HG03558 (cell line): ENCODE measurements around the gene LIG3.
"Not testable (repeated sequence)": the region's sequence is repeated elsewhere in the genome, so short reads cannot be mapped to it uniquely, and the experiment has no call there.

Source experiments
- ATAC-seq: cut with Tn5 transposase; IDR thresholded peaks from one replicate; pipeline ENCODE4 v1.9.1; 2021; ENCODE audit warnings: moderate number of reproducible peaks; ENCODE audit not compliant: unreplicated experiment; ENCODE audit errors: extremely low read depth

The LIG3 gene

DNA sequence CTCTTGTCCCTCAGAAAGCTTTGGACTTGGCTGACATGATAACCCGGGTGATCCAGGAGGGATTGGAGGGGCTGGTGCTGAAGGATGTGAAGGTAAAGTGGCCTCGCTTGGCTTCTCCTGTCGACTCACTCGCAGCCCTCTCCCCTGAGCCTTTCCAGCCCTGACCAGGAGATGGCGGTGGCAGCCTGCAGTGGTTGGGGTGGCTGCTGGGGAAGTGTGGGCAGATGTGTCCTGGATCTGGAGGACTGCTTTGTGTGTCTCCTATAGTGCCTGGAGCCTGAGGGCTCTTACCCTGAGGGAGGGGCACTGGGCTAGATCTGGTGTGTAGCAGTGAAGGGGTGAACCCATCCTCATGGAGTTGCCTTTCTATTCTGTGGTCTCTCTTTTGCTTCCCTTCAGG, 17.9 kb downstream of the LIG3 start:
- ATAC-seq: no peak

DNA sequence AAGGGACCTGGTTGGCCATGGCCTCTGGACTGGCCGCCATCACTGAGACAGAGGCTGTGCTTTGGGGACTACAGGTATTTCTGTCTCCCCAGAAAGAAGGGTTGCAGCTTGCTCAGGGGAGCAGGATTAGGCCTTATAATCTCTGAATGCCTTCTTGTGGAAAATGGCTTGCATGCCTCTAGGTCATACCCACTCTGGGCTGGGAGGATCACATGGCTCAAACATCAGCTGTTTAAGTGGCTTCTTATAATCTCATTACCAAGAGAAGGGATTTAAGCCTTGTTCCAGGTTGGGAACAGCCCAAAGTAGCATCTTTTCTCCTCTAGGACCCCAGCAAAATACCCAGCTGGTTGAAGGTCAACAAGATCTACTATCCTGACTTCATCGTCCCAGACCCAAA, 19.1 kb downstream of the LIG3 start:
- no peak for ATAC-seq

DNA sequence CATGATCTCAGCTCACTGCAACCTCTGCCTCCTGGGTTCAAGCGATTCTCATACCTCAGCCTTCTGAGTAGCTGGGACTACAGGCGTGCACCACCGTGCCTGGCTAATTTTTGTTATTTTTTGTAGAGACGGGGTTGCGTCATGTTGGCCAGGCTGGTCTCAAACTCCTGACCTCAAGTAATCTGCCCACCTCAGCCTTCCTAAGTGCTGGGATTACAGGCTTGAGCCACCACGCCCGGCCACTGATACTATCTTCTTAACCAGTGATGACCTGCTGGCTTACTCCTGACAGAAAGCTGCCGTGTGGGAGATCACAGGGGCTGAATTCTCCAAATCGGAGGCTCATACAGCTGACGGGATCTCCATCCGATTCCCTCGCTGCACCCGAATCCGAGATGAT, 20.7 kb downstream of the LIG3 start:
- not testable (repeated sequence) for ATAC-seq

- ATAC-seq: no peak
Observed at GRCh38 chr17:35001549-35001948, 21.2 kb downstream of the LIG3 start.

- no peak for ATAC-seq
Observed at GRCh38 chr17:35002876-35003551, 22.7 kb downstream of the LIG3 start.

DNA sequence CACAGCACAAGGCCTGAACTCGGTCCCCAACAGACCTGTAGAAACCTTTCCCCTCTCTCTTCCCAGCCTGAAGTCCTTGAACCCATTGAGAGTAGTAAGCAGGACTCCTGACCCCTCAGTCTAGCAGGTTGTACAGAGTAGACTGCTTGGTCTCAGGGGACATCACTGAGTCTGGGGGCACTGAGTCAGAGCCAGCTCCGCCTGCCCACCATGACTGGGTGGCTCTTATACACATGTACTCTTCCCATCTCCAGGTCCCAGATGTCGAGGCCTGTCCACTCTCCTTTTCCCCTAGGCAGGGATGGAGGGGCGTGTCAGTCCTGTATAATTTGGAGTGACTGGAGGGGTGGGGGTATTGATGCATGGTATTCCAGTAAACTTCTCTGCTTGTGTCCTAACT, 23.5 kb downstream of the LIG3 start:
- no peak for ATAC-seq

- no peak for ATAC-seq
Observed at GRCh38 chr17:35006345-35006744, 26.0 kb downstream of the LIG3 start.

DNA sequence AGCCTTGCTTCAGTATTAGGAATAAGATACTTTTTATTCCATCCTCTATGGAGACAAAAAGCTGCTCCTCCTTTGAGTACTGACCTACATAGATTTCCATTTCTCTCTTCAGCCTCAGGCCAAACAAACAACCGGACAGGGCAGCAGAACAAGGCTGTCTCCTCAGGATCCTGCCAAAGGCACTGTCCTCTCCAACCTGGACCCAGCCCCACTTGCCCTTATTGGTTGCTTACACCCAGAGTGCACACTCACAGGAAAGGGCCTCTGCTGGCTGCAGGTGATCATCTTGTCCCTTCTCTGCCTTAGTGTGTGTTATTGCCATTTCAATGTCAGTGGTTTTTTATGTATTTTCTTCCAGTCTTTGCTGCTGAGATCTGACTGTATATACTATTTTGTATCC, 26.6 kb downstream of the LIG3 start:
- no peak for ATAC-seq

DNA sequence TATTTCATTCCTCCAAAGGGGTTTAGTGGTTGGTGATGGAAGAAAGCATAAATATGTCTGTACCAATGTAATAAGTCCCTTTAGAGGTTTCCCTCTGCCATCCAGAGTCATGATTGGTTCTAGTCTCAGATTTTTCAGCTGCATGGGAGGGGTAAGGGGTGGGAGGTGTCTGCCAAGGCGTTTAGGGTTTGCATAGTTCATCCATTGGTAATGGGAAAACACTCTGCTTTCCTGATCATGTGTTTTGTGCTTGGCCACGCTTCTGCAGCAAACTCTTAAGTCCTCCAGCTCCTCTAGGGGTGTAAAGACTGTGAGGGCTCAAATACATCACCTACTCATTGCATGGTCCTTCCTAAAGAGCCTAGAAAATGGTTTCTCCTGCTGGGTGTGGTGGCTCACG, 29.8 kb downstream of the LIG3 start:
- ATAC-seq: no peak

GRCh38 chr17:35011671-35012216, 31.4 kb downstream of the LIG3 start:
- no peak for ATAC-seq

DNA sequence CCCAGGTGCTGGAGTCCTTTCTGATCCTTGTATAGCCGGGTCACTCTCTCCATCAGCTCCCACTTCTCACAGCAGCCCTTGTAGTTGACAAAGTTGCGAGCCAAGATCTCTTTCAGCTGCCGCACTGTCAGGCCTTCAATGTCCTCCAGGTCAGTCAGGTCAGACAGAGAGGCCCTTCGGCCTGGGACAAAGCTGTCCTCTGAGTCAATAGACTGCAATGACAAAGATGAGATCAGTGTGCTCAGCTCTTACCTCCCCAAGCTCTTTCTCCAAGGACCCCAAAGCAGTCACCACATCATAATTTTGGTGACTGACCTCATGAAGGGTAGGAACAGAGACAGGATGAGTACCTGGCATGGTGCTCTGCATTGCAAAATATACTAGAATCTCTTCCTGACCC, 36.1 kb downstream of the LIG3 start:
- no peak for ATAC-seq

DNA sequence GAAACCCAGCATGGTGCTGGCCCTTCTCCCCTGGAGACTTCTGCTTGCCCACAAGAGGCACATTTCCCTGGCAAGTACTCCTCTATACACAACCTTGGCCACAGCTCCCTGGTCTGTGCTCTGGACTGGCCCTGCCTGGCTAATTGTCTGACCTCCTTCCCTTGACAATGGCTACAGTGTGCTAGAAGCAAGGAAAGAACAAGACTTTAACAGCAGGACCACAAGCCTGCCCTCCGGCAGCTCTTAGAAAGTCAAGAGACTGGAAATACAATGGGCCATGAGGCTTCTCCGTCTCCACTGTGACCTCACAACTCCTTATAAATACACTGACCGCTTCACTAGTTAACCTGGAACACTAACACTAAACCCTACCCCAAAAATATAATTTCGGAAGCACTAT, 36.7 kb downstream of the LIG3 start:
- no peak for ATAC-seq

DNA sequence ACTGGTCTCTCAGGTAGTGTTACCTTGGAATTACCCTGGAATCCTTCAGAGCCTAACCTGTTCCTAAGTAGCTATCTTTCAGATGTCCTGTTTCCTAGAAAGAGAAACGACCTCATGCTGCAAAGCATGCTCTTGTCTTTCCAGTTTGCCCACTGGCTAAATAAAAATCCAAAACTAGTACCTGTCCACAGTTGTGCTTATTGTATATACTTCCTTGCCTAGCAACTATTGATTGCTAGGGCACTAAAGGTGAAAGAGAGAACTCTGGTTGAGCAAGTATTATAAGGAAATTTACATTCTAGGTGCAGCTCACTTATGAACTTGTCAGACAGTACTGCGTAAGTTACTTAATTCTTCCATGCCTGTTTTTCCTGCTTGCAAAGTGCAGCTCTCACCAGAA, 38.5 kb downstream of the LIG3 start:
- ATAC-seq: no peak

GRCh38 chr17:35019386-35020179, 39.3 kb downstream of the LIG3 start:
- ATAC-seq: no peak

GRCh38 chr17:35021520-35022380, 41.4 kb downstream of the LIG3 start:
- ATAC-seq: no peak

DNA sequence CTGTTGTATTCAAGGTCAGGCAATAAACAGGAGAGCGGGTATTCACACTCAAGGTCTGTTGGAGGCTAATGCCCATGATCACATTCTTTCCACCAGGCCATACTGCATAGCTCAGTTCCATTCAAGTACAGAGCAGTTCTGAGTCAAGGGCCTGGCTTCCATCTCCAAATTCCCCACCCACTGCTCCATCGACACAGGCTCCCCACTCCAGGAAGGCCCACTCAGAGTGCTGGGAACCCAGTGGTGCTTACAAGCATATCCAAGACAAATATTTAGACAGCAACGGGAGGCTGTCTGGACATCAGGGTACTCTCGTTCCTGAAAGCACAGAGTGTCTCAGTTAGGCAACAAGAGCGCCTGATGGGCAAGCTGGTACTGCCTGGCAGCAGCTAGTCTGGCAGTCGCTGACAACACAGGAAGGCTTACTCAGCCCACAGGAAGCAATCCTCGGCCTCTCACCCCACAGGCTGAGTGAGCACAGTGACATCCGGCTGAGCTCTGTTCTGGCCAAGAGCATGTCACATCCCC, 42.3 kb downstream of the LIG3 start:
- ATAC-seq: no peak

DNA sequence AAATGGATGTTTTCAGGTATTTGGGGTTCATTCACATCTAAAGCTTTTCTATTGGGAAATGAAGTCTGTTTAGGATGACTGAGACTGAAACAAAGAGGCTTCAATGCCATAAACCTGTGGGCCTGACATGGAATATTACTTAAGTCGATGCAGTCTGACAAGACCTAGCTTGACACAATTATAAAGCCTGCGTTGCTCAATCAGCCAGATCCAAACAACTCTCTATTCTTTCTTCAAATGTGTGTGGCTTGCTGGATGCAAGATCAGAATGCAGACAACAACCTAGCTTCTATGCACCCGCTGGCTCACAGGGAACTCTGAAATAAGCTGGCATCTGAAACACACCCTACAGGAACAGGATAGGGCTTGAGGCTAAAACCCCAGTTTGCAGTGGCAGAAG, 43.2 kb downstream of the LIG3 start:
- no peak for ATAC-seq

DNA sequence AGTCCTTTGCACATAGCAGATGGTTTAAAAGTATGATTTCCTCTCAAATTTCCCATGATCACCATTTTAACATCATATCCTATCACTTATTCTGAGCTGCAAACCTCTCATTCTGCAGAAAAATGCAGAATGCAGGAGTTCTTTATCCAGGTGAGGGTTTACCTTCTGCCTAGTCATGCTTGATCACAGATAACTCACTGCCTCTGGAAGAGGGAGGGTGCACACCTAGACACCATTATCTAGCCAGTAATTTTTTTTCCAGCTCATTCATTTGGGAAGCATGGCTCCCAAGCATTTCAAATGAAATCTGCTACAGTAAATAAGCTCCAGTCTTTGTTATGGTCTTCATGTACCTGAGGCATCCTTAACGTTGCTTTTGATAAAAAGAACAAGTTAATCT, 45.2 kb downstream of the LIG3 start:
- ATAC-seq: no peak

DNA sequence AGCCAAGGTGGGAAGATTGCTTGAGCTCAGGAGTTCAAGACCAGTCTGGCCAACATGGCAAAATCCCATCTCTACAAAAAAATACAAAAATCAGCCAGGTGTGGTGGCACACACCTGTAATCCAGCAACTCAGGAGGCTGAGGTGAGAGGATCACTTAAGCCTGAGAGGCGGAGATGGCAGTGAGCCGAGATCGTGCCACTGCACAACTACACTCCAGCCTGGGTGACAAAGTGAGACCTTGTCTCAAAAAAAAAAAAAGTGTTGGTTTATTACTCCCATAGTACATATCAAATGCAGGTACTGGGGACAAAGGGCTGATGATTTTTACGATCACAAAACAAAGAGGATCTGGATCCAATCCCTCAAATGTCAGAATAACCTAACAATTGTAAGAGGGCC, 47.8 kb downstream of the LIG3 start:
- ATAC-seq: not testable (repeated sequence)

DNA sequence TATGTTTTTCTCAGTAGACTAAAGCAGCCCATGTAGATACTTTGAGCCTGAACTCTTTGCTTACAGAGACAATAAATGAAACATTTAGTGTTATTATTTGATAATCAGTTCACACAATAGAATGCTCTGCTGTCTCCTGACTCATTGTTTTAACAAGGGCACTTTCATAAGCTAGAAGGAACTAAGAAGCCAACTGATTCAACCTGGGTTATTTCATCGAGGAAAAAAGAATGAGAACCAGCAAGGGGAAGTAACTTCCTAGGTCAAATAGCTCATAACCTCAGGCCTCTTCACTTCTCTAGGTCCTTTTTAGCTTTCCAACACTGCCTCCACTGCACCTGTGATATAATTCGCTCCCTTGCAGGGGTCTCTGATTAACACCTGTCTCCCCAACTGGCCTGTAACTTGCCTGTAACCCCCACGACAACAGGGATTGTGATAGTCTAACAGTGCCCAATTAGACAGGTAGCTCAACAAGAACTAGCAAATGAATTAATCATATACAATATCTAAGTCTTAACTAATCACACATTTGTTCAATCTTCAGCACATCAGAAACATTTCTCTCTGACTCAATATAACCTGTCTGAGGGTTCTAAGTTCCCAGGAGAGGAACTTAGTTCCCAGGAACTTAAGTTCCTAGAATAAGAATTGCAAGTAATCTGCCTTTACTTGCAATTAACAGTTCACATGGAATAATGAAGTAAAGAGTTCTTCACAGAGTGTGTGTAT, 48.4 kb downstream of the LIG3 start:
- no peak for ATAC-seq
